Measurements from ENCODE around the gene PRAC2.

DNA sequence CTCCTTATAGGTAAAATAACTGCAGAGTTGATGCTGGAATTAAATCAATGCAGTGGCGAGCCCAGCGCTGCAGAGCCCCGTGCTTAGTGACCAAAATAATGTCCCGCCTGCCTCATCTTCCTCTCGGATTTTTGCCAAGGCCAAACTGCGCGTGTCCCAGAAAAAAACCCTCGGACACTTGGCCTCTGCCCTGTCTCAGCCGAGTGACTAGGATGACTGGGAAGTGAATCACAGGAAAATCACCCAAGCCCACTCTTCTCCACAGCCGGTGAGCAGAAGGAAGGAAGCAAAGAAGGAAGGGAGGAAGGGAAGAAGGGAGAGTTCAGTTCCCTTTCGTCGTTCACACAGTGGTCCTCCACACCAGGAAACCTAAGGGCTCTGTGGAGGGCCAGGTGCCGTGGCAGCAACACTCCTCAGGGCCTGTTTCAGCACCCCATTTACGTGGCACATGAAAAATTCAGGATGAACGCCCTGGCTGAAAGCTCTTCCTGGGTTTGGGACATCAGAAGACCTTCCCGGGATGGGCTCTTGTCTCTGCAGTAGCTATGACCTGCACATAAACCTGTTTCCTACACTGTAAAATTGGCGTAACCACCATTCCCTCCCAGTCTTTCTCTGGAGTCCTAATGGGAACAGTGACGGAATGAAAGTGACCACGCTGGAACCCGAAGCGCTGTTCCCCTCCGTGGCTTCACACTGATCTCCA is 31.0 kb downstream of the PRAC2 start:
- no peak for TF ChIP-seq EZH2 (IDR thresholded peaks at IDR 0.05; ENCODE audit: insufficient read depth, poor library complexity, severe bottlenecking)
- 0 out of 2 replicates have a peak, but pooled peaks have one; percentile 20 for TF ChIP-seq EZH2phosphoT487 (IDR thresholded peaks at IDR 0.05; ENCODE audit: insufficient read depth, low read depth)

Measured in GM23248 (cell line).